ENCODE measurements around the gene DRAM1.

Gene DRAM1

DNA sequence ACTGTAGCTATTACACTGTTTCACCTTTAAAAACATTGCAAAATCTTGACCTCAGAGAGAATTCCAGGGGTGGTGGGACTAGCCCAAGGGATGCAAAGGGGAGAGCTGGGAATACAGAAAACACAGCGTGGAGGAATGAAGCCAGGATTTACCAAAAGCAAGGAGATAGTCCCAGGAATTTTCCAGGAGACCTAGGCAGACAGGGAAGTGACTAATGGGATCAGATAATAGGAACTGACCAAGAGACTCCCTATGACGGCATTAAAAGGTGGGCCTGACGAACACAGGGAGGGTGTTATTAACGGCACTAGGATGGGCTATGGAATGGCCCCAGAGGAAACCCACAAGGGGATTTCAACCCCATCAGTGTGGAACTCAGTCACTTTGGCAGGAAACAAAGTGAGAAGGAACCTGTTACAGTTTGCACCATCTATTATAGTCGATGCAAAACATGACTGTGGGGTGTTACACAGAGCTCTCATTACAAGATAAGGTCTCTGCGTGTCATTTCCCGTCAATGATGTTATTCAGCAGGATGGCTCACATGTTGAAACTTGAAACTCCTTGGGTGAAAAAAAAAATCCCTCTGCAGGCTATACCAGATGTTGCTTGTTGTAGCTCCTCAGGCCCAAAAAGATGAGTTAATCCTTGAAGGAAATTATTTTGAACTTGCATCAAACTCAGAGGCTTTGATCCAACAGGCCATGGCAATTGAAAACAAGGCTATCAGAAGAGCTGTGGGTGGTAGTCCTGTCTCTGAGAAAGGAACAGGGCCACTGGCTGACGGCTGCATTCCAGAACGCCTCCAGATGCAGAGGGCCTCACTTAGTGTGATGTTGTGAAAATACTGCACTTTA is 58.7 kb downstream of the DRAM1 start (continued):
- TF ChIP-seq FEZF1 (tag by site-specific recombination; IDR thresholded peaks at IDR 0.05) (peak; percentile 82), ZNF423 (tag by site-specific recombination; IDR thresholded peaks at IDR 0.05) (no peak), ZNF660 (tag by site-specific recombination; IDR thresholded peaks at IDR 0.05) (peak; percentile 57)
- TF ChIP-seq, protein P1, sequence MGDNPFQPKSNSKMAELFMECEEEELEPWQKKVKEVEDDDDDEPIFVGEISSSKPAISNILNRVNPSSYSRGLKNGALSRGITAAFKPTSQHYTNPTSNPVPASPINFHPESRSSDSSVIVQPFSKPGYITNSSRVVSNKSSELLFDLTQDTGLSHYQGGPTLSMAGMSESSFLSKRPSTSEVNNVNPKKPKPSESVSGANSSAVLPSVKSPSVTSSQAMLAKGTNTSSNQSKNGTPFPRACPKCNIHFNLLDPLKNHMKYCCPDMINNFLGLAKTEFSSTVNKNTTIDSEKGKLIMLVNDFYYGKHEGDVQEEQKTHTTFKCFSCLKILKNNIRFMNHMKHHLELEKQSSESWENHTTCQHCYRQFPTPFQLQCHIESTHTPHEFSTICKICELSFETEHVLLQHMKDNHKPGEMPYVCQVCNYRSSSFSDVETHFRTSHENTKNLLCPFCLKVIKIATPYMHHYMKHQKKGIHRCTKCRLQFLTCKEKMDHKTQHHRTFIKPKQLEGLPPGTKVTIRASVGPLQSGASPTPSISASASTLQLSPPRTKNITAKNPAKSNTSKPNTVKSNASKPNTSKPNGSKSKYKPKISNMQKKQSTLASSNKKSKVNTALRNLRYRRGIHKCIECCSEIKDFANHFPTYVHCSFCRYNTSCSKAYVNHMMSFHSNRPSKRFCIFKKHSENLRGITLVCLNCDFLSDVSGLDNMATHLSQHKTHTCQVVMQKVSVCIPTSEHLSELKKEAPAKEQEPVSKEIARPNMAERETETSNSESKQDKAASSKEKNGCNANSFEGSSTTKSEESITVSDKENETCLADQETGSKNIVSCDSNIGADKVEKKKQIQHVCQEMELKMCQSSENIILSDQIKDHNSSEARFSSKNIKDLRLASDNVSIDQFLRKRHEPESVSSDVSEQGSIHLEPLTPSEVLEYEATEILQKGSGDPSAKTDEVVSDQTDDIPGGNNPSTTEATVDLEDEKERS (tag by site-specific recombination; IDR thresholded peaks at IDR 0.05) = 0 out of 2 replicates have a peak, but pooled peaks have one; percentile 33

DNA sequence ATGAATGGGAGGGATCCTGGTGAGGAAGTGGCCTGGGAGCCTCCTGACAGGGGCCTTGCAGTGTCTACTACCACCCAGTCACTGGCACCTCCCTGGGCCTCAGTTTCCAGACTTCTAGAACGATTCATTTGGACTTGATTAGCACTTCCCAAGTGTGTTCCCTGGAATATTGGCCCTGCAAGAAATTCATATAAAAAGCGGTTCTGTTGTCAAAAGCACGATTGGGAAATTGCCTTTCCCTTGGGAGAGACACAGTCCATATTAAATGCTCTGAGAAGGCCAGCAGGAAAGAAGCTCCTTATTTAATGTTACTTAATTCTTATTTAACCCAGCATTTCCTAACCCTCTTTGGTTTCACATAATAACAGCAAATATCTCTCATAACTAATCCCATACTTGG is 61.9 kb downstream of the DRAM1 start:
- CTCF ChIA-PET = interaction anchor here (0.7 to 2.4 kb wide), 15 partner anchors 9 to 1609 kb away, joined by 3 to 12 read pairs (median 3); no protein-coding TSS in a partner anchor
- POLR2A ChIA-PET = no interaction called here
- H3K36me3 ChIP-seq (ENCODE audit: control insufficient read depth in 2 of 2, insufficient read depth in 1 of 2, low read length in 2 of 2) = no peaks in the 10 kb centered on the region
- H3K4me1 ChIP-seq (ENCODE audit: control insufficient read depth, insufficient read depth, low read length) = peaks cover 2% of the 10 kb centered on the region
- H3K27ac ChIP-seq (ENCODE audit: extremely low read depth, low read depth, low read length) = no peak overlapping the region
- no peak for TF ChIP-seq ZNF626 (tag by site-specific recombination; IDR thresholded peaks at IDR 0.05)
- TF ChIP-seq ZNF10 (tag by site-specific recombination; IDR thresholded peaks at IDR 0.05) = no peak
- no peak for TF ChIP-seq ZNF530 (tag by site-specific recombination; IDR thresholded peaks at IDR 0.05; ENCODE audit: low read depth)
- TF ChIP-seq ZNF585B (tag by site-specific recombination; IDR thresholded peaks at IDR 0.05) = no peak
- TF ChIP-seq ZNF324 (tag by site-specific recombination; IDR thresholded peaks at IDR 0.05) = no peak
- no peaks in the 10 kb centered on the region for H3K9me3 ChIP-seq (ENCODE audit: control insufficient read depth, insufficient read depth, low read depth, low read length)
- H3K4me3 ChIP-seq (ENCODE audit: low read depth, low read length) = no peak overlapping the region

DNA sequence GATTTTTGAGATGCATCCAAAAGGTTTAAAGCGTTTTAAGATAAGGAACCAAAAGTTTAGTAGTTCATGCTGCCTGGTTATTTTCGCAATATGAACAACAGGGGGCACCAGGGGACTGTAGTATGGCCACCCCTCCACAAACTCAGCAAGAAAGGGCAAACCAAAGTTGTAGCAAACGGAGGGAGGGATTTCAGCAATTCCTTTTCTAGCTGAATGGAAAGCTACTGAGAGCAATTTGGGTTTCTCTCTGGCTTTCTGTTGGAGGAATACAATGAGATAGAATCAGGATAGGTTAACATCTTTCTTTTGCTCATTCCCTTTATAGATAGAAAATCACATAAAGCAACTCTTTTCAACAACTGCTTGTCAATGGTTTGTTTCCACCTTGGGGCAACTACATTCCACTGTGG is 62.5 kb downstream of the DRAM1 start:
- no peak overlapping the region for H3K27ac ChIP-seq (ENCODE audit: extremely low read depth, low read depth, low read length)
- TF ChIP-seq ZNF654 (tag by site-specific recombination; IDR thresholded peaks at IDR 0.05; ENCODE audit: low read depth) (peak; percentile 97), KLF8 (tag by site-specific recombination; IDR thresholded peaks at IDR 0.05) (no peak), ZNF660 (tag by site-specific recombination; IDR thresholded peaks at IDR 0.05) (0 out of 2 replicates have a peak, but pooled peaks have one; percentile 49), PATZ1 (tag by site-specific recombination; IDR thresholded peaks at IDR 0.05) (no peak), PRDM1 (tag by site-specific recombination; IDR thresholded peaks at IDR 0.05) (peak; percentile 50), ZNF747 (tag by site-specific recombination; IDR thresholded peaks at IDR 0.05) (no peak), ZNF366 (tag by site-specific recombination; conservative IDR thresholded peaks at IDR 0.05) (0 out of 2 replicates have a peak, but pooled peaks have one; percentile 35)
- TF ChIP-seq, protein P2, sequence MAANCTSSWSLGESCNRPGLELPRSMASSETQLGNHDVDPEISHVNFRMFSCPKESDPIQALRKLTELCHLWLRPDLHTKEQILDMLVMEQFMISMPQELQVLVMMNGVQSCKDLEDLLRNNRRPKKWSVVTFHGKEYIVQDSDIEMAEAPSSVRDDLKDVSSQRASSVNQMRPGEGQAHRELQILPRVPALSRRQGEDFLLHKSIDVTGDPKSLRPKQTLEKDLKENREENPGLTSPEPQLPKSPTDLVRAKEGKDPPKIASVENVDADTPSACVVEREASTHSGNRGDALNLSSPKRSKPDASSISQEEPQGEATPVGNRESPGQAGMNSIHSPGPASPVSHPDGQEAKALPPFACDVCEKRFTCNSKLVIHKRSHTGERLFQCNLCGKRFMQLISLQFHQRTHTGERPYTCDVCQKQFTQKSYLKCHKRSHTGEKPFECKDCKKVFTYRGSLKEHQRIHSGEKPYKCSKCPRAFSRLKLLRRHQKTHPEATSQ (tag by site-specific recombination; IDR thresholded peaks at IDR 0.05) = no peak
- TF ChIP-seq, protein P3, sequence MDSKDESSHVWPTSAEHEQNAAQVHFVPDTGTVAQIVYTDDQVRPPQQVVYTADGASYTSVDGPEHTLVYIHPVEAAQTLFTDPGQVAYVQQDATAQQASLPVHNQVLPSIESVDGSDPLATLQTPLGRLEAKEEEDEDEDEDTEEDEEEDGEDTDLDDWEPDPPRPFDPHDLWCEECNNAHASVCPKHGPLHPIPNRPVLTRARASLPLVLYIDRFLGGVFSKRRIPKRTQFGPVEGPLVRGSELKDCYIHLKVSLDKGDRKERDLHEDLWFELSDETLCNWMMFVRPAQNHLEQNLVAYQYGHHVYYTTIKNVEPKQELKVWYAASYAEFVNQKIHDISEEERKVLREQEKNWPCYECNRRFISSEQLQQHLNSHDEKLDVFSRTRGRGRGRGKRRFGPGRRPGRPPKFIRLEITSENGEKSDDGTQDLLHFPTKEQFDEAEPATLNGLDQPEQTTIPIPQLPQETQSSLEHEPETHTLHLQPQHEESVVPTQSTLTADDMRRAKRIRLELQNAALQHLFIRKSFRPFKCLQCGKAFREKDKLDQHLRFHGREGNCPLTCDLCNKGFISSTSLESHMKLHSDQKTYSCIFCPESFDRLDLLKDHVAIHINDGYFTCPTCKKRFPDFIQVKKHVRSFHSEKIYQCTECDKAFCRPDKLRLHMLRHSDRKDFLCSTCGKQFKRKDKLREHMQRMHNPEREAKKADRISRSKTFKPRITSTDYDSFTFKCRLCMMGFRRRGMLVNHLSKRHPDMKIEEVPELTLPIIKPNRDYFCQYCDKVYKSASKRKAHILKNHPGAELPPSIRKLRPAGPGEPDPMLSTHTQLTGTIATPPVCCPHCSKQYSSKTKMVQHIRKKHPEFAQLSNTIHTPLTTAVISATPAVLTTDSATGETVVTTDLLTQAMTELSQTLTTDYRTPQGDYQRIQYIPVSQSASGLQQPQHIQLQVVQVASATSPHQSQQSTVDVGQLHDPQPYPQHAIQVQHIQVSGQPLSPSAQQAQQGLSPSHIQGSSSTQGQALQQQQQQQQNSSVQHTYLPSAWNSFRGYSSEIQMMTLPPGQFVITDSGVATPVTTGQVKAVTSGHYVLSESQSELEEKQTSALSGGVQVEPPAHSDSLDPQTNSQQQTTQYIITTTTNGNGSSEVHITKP (tag by site-specific recombination; IDR thresholded peaks at IDR 0.05) = peak; percentile 97
- TF ChIP-seq, protein P4, sequence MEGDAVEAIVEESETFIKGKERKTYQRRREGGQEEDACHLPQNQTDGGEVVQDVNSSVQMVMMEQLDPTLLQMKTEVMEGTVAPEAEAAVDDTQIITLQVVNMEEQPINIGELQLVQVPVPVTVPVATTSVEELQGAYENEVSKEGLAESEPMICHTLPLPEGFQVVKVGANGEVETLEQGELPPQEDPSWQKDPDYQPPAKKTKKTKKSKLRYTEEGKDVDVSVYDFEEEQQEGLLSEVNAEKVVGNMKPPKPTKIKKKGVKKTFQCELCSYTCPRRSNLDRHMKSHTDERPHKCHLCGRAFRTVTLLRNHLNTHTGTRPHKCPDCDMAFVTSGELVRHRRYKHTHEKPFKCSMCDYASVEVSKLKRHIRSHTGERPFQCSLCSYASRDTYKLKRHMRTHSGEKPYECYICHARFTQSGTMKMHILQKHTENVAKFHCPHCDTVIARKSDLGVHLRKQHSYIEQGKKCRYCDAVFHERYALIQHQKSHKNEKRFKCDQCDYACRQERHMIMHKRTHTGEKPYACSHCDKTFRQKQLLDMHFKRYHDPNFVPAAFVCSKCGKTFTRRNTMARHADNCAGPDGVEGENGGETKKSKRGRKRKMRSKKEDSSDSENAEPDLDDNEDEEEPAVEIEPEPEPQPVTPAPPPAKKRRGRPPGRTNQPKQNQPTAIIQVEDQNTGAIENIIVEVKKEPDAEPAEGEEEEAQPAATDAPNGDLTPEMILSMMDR (tag by site-specific recombination; IDR thresholded peaks at IDR 0.05) = peak; percentile 72
- CTCF ChIA-PET = interaction anchor here (0.7 to 2.4 kb wide), 18 partner anchors 10 to 872 kb away, joined by 3 to 12 read pairs (median 4); no protein-coding TSS in a partner anchor

More for the DNA sequence above, 62.5 kb downstream of the DRAM1 start:
- Histone ChIP-seq H3K4me1 (ENCODE audit: control insufficient read depth, insufficient read depth, low read length) (peaks cover 2% of the 10 kb centered on the region), H3K4me3 (ENCODE audit: low read depth, low read length) (no peak overlapping the region), H3K9me3 (ENCODE audit: control insufficient read depth, insufficient read depth, low read depth, low read length) (no peaks in the 10 kb centered on the region), H3K36me3 (ENCODE audit: control insufficient read depth in 2 of 2, insufficient read depth in 1 of 2, low read length in 2 of 2) (no peaks in the 10 kb centered on the region)
- POLR2A ChIA-PET = no interaction called here

Measured in HEK293 (cell line).